Heart left ventricle (tissue), 13 donors: Measurements from ENCODE around the gene ADGRG1.

Experiments used
- POLR2A ChIP-seq, 2 donors: fragments of 450-650 bp; IDR thresholded peaks; one replicate each; pipeline ENCODE4 v1.6.1; 2017; ENCODE audit warnings: antibody characterized with exemption in 2 of 2, mild to moderate bottlenecking in 2 of 2, moderate library complexity in 2 of 2
- TF ChIP-seq, protein P1 (sequence below), 12 donors: fragments of 200-600 bp; sonication (generic) in 4 of 12; IDR thresholded peaks; one replicate each; pipeline versions ENCODE4 v1.5.0 to v1.8.0; 2018 to 2022; ENCODE audit warnings: antibody characterized with exemption in 12 of 12, mild to moderate bottlenecking in 5 of 12
- donor health status: ischemic (EF 13 %, LVEDD 7.1; RV severe dilation, severe dysfunction).
- donor health status: DM: no; HTN: yes; CAD: no.
- donor health status: DM: no; HTN: no; CAD: no.
- donor health status: ischemic (EF 25% LVEDD 6.9; RV normal size, moderate dysfunction).
- donor health status: ischemic (EF 25% LVEDD 5.7; RV mildly dilated, moderate dysfunction).
- donor health status: ischemic (EF 35%, LVEDD 5.7; RV mildly dilated, moderate dysfunction).
- donor health status: nonischemic (EF 11% LVEDD 7.7; RV severe dilation, severe dysfunction).
- donor health status: DM: yes; HTN: yes; CAD: no.
- donor health status: PGD.
- donor health status: ischemic (EF 29% LVEDD 5.4; RV normal size, mild dysfunction).
- donor health status: nonischemic (EF 23%, LVEDD 6.1; RV moderate dilation, normal function).

DNA sequence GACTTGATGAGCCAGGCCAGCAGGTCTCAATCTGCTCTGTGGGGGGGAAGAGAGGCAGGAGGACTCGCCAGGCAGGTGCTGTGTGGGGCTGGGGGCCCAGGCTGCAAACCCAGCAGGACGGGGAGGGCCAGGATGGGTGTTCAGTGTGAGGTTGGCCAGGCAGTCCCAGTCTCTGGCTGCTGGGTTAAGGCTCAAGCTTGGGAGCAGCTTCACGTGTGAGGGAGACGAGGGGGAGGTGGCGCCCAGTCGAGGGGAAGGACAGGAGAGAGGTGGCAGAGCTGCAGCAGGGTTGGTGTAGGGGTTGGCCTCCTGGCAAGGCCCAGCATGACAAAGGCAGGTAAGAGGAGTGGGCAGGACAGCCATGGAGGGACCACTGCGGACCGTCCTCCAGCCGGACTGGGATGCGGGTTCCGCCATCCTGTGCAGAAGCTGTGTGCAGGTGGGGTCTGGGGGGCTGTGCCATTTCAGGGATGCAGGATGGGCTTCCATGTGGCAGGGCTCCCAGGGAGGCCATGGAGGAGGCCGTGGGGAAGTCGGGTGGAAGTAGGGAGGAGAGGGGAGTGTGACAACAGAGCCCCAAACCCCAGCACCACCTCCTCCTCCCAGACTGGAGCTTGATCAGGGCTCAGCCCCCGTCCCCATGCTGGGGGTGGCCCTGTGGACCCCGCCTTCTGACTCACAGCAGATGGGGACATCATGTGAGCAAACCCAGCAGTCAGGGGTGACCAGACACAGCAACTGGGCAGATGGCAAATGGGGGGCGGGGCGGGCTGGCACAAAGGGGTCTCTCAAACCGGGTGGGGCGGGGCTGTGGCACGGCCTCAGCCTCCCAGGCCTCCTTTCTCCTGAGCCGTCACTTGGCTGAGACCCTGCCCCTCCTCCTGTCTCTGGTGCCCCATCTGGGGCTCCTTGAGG is 2.8 kb downstream of the ADGRG1 start:
- no peak for TF ChIP-seq POLR2A (IDR thresholded peaks at IDR 0.05)
- TF ChIP-seq, protein P1, sequence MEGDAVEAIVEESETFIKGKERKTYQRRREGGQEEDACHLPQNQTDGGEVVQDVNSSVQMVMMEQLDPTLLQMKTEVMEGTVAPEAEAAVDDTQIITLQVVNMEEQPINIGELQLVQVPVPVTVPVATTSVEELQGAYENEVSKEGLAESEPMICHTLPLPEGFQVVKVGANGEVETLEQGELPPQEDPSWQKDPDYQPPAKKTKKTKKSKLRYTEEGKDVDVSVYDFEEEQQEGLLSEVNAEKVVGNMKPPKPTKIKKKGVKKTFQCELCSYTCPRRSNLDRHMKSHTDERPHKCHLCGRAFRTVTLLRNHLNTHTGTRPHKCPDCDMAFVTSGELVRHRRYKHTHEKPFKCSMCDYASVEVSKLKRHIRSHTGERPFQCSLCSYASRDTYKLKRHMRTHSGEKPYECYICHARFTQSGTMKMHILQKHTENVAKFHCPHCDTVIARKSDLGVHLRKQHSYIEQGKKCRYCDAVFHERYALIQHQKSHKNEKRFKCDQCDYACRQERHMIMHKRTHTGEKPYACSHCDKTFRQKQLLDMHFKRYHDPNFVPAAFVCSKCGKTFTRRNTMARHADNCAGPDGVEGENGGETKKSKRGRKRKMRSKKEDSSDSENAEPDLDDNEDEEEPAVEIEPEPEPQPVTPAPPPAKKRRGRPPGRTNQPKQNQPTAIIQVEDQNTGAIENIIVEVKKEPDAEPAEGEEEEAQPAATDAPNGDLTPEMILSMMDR (IDR thresholded peaks at IDR 0.05) = no peak
